HG03196 (cell line): ENCODE results near the gene PRKAG2.

ENCODE experiments used
- ATAC-seq: cut with Tn5 transposase; IDR thresholded peaks from one replicate; pipeline ENCODE4 v1.9.1; 2021; ENCODE audit not compliant: unreplicated experiment

The PRKAG2 gene

DNA sequence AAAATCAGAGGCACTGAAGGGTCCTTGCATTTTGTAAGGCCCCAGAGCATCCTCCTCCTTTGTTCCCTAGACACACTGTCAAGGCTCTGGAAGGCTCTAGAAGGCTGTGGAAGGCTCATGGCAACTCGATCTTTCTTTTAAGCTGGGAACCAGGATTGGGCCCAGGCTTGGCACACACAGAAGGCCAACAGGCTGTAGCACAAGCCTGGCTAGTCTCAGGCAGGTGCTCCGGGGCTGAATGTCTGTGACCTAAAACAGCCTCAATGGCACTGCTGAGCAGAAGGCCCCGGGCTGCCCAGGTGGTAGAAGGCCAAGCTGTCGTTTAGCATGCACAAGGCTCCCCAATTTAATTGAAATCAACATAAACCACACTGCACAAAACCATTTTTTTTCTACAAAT, 55.7 kb downstream of the PRKAG2 start:
- no peak for ATAC-seq

GRCh38 chr7:151820491-151821105, 56.3 kb downstream of the PRKAG2 start:
- no peak for ATAC-seq

- ATAC-seq: no peak
These were observed 57.0 kb downstream of the PRKAG2 start for GRCh38 chr7:151819866-151820265.

DNA sequence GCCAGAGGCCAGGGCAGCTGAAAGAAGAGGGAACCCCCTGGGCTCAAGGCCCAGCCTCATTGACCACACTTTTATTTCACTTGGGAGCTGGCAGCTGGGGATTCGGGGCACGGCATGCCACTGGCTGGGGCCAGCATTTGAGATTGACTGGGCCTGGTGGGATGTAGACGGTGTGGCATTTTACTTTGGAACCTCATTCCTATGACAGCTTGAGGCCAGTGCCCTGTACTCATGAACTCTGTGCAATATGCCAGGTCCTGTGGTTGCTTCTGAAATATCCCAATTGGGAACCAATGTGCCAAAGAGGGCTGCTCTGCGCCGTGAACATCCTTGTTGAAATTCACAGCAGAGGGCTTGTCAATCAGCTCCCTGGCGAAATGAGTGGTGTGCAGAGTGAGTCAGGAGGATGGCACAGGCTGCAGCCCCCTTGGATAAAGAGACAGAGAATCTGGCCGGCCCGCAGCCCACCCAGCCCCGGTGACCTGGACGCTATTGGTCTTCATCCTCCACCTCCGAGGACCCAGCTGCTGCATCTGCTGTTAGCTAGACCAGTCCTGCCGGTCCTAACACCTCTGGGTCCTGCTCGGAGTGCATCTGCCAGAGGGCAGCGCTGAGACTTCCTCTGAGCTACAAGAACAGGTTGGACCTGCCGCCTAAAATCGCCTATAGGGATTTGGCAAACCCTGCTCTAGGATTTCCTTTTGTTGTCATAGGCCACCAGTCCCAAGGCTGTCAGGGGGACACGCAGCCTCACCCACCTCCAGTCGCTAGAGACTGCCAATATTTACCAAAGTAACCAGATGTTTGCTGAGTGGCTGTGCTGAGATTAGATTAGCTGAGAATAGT, 58.0 kb downstream of the PRKAG2 start:
- ATAC-seq: no peak

DNA sequence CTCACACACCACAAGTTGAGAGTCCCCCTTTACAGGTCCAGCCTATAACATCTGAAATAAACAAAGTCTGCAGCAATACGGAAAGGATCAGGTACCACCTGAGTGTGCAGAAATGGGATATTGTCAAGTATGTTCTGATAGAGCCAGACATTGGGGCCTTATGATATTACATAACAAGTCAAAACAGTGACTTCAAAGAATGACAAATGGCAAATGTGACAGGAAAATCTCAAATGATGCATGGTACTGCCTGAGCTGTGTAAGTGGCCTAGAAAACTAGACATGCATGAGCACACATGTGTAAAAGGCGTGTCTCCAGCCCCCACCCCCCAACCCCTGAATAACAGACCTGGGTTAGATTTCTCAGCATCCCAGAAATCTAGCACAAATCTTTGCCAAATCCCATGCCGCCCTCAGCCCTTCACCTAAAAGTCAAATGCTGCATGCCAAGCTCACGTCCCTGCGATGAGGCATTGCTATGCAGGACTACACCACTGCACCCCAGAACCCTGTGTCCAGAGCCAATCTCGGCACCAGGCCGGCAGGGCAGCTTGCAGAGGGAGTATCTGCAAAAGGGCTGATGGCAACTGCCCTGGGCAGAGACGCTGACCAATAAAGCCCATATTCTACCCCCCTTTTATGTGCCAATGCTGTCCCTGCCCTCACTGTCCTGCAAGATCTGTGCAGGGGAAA, 58.8 kb downstream of the PRKAG2 start:
- no peak for ATAC-seq

DNA sequence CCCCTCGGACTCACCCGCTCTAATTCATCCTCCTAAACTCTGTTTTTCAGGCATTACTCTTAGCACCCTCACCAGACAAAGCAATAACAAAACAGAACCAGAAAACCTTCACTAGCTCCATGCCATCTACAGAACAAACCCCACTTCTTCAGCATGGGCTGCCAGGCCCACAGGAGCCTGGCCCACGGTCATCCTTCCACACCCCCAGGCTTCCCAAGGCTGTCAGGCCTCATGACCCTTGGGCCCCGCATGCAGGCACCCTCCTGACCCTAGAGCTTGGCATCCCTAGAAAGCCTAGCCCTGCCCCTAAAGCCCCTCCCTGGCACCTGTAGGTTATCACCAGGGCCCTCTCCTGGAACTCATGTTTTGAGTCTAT, 59.6 kb downstream of the PRKAG2 start:
- no peak for ATAC-seq

DNA sequence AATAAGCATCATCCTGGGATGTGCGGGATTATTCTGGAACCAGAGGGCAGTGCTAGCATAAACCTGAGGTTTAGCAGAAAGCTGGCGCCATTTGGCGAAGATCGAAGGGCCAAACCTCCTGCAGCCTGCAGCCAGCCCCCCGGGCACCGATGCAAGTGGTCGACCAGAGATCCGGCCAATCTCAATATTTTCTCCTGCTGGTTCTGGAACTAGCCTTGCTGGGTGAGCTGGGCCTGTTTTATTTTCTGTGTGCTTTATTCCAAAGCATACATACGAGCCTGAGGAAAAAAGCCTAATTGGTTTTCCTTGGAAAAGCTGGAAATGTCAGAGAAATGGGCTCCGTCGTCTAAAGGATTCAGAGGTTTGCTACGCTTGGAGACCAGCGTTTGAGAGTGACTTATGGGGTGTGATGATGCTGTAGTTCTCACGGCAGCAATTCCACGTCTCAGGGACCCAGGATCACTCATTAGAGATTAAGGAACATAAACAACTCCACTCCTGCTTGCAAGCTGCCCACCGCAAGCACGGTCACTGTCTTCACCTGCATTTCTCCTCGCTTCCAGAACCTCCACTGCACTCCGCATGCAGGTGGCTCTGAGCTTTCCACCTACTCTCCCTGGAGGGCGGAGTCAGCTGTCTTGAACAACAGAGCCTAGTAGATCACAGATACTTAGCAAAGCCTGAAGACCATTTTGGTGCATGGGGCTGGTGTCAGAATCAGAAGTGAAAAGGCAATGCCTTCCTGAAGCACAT, 60.2 kb downstream of the PRKAG2 start:
- no peak for ATAC-seq

DNA sequence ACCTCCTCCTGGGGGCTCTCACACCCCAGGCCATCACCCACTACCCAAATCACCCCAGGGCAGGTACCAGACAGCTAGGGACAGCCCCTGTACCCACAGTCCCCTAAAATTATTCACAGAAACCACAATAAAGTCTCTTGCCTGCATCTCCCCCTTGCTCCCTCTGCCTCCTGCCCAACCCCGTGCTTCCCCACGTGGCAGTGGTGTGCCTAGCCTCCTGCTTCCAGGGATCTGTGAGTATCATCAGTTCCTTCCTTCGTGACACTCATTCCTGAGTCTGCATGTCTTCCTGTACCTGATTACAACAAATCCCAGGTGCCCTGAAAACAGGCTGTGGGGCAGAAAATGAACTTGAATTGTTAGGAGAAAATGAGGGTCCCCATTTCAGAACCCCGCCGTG, 61.5 kb downstream of the PRKAG2 start:
- no peak for ATAC-seq

DNA sequence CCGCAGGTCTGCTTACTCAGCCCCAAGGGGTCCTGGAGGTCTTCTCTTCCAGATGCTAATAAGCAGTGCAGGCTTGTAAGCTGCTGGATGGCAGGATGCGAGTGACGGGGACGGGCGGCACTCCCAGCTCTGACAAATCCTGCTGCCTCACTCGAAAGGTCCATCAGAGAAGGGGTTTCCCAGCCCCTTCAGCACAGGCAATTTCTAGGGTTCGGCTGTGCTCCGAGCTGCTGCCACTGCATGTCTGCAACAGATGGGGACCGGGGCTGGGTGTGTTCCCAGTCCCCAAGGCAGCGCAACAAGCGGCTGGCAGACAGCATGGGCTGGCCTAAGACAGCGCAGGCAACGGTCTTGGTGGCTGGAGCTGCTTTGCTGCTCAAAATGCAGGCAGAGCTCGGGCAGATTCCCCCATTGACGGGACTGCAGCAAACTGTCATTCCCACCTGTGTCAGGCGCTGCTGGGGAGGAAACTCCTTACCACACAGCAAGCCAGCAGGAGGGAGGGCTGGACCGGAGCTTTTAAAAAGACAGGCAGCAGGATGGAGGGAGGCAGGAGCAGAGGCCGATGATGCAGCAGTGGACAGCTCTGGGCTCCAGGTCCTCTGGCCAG, 62.4 kb downstream of the PRKAG2 start:
- no peak for ATAC-seq

- no peak for ATAC-seq
These were observed 62.9 kb downstream of the PRKAG2 start for GRCh38 chr7:151813997-151814396.

DNA sequence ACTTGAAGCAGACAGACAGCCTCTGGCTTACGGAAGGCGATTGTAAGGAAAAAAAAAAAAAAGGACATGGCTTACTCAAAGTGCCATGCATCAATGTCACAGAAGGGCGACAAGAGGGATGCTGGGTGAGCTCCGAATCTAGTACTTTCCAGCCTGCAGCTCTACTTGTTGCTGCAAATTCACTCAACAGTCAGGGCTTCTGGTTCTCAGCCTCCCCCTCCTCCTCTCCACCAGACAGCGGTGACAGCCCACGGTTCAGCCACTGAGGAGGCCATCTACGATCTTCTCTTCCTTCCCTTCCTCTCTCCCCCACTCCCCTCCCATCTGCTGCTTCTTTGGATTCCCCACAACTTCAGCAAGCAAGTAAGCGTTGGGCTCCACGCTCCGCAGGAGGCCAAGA, 63.5 kb downstream of the PRKAG2 start:
- ATAC-seq: no peak

GRCh38 chr7:151812967-151813366, 63.9 kb downstream of the PRKAG2 start:
- no peak for ATAC-seq

DNA sequence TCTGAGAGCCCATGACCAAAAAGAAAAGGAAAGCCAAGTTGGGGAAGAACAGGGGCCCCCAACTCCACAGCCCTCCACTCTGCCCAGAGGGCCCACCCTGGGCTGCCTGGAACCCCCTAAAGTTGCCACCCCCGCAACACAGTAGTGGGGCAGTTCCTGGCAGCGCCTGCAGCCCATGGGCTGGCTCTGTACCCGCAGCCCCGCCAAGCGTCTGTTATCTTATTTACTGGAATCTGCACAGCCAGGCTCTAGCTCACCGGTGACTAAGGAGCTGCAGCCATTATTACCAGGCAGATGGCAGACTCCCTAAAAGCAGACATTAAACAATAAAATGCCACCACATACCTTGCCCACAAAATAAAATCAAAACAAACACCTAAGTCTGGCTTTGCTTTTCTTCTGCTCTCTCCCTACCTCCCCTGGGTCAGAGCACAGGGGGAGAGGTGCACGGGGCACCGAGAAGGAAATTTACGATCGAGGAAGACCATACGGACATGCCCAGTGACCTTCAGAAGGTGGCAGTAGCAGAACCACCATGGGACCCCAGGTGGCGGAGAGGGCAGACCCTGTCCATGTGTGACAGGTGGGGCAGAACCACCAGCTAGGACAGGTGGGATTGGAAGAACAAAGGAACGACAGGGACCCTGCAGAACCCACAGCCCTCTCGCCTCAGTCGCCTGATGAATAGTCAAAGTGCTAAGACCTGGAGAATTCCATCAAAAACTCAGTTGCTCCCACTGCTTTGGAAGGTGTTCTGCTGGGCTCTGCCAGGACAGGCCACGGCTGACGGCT, 66.3 kb downstream of the PRKAG2 start:
- ATAC-seq: no peak

- no peak for ATAC-seq
These were observed 67.1 kb downstream of the PRKAG2 start for GRCh38 chr7:151809864-151810170.

- no peak for ATAC-seq
These were observed 67.6 kb downstream of the PRKAG2 start for GRCh38 chr7:151809146-151809863.

- no peak for ATAC-seq
These were observed 68.3 kb downstream of the PRKAG2 start for GRCh38 chr7:151808400-151809145.

- no peak for ATAC-seq
These were observed 69.1 kb downstream of the PRKAG2 start for GRCh38 chr7:151807846-151808245.

DNA sequence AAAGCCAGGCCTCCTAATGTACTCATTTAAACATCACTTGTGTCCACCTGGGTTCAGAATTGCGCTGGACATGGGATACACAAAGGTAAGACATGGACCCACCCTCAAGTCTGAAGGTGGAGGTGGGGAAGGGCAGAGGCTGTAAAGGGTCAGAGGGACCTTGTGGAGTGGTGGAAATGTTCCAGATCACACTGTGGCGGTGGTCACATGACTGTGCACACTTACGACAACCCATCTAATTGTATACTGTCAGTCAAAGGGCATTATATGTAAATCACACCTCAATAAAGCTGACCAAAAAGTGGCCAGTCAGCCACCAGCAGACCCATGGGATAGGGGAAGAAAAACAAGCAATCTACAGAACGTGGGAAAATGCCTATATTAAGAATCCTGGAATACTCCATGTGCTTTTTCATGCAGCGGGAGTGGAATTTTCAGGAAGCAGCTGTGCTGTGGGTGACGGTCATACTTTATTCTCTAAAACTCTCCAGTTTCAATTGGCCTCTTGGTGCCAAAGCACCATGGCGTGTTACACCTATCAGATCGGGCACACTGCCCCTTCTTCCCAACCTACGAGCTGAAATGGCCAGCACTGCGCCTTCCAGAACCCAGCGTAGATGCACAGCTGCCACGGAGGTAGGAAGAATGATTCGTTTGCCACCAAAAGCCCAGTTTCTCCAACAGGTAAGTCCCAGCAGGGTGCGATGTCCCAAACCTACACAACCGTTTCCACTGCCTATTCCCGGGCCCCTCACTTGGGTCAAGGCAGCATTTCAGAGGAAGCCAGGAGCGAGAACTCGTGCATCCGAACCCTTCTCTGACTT, 69.8 kb downstream of the PRKAG2 start:
- no peak for ATAC-seq
